ENCODE results near the gene GALNT15. TPM values are rescaled to one million over a fixed set of nuclear protein-coding genes. Genes with fewer than 3 reads are reported as not detected.

GALNT15 gene
- total and polyA plus RNA-seq, 8 donors, result 4.2 to 133 (median 25.3) TPM

- no peaks in the 10 kb centered on the region for H3K27me3 ChIP-seq
- H3K9me3 ChIP-seq, result no peaks in the 10 kb centered on the region
- H3K4me1 ChIP-seq, result no peaks in the 10 kb centered on the region
- intact Hi-C loops (cut with DNase I; ENCODE audit: low total_unique reads), result no loop called here
- no peak overlapping the region for H3K27ac ChIP-seq
- no peak overlapping the region for H3K4me3 ChIP-seq
- TF ChIP-seq CTCF (IDR thresholded peaks at IDR 0.05) (no peak), POLR2AphosphoS5 (IDR thresholded peaks at IDR 0.05) (no peak), EP300 (IDR thresholded peaks at IDR 0.05) (no peak), POLR2A (IDR thresholded peaks at IDR 0.05) (no peak)
- peaks cover 0 to 3% (median under 1%) of the 10 kb centered on the region in 4 donors for H3K36me3 ChIP-seq
- WGBS, 5 donors, result 73 to 88% (median 84%) methylated on average over 6 of the region's 6 CpGs
- no peak for DNase-seq
These were observed 16.2 kb downstream of the GALNT15 start for GRCh38 chr3:16190704-16191103.

GRCh38 chr3:16191591-16191990 is 17.1 kb downstream of the GALNT15 start:
- intact Hi-C loops (cut with DNase I; ENCODE audit: low total_unique reads), result no loop called here
- H3K9me3 ChIP-seq, result no peaks in the 10 kb centered on the region
- TF ChIP-seq EP300 (IDR thresholded peaks at IDR 0.05), result no peak
- H3K4me3 ChIP-seq, result no peak overlapping the region
- H3K36me3 ChIP-seq, result peaks cover 0 to 12% (median 5%) of the 10 kb centered on the region in 4 donors
- H3K4me1 ChIP-seq, result no peaks in the 10 kb centered on the region
- DNase-seq, result no peak
- no peak overlapping the region for H3K27ac ChIP-seq
- H3K27me3 ChIP-seq, result no peaks in the 10 kb centered on the region

- 50 to 66% (median 63%) methylated on average over 5 of the region's 5 CpGs for WGBS, 5 donors
- H3K36me3 ChIP-seq, result peaks cover 0 to 19% (median 8%) of the 10 kb centered on the region in 4 donors
- no peaks in the 10 kb centered on the region for H3K4me1 ChIP-seq
- no peak overlapping the region for H3K4me3 ChIP-seq
- intact Hi-C loops (cut with DNase I; ENCODE audit: low total_unique reads), result no loop called here
- no peak overlapping the region for H3K27ac ChIP-seq
- no peaks in the 10 kb centered on the region for H3K9me3 ChIP-seq
- H3K27me3 ChIP-seq, result no peaks in the 10 kb centered on the region
- TF ChIP-seq CTCF (IDR thresholded peaks at IDR 0.05) (no peak), POLR2AphosphoS5 (IDR thresholded peaks at IDR 0.05) (no peak), POLR2A (IDR thresholded peaks at IDR 0.05) (no peak), EP300 (IDR thresholded peaks at IDR 0.05) (no peak)
- no peak for DNase-seq
These were observed 17.8 kb downstream of the GALNT15 start for GRCh38 chr3:16192176-16192811.

- TF ChIP-seq POLR2AphosphoS5 (IDR thresholded peaks at IDR 0.05) (no peak), POLR2A (IDR thresholded peaks at IDR 0.05) (no peak), CTCF (IDR thresholded peaks at IDR 0.05) (no peak), EP300 (IDR thresholded peaks at IDR 0.05) (no peak)
- H3K36me3 ChIP-seq, result peaks cover 0 to 64% (median 8%) of the 10 kb centered on the region in 4 donors
- no peaks in the 10 kb centered on the region for H3K9me3 ChIP-seq
- H3K4me3 ChIP-seq, result no peak overlapping the region
- 77 to 87% (median 82%) methylated on average over 4 of the region's 4 CpGs for WGBS, 5 donors
- H3K4me1 ChIP-seq, result no peaks in the 10 kb centered on the region
- no peak for DNase-seq
- no peak overlapping the region for H3K27ac ChIP-seq
- intact Hi-C loops (cut with DNase I; ENCODE audit: low total_unique reads), result no loop called here
- H3K27me3 ChIP-seq, result peaks cover 0 to 3% (median 0%) of the 10 kb centered on the region in 3 donors
These were observed 23.9 kb downstream of the GALNT15 start for GRCh38 chr3:16198427-16198826.

GRCh38 chr3:16199769-16200168 is 25.3 kb downstream of the GALNT15 start:
- intact Hi-C loops (cut with DNase I; ENCODE audit: low total_unique reads), result no loop called here
- no peak overlapping the region for H3K27ac ChIP-seq
- H3K27me3 ChIP-seq, result peaks cover 0 to 3% (median 0%) of the 10 kb centered on the region in 3 donors
- H3K4me3 ChIP-seq, result no peak overlapping the region
- TF ChIP-seq POLR2A (IDR thresholded peaks at IDR 0.05) (no peak), POLR2AphosphoS5 (IDR thresholded peaks at IDR 0.05) (no peak), EP300 (IDR thresholded peaks at IDR 0.05) (no peak), CTCF (IDR thresholded peaks at IDR 0.05) (no peak)
- DNase-seq, result no peak
- no peaks in the 10 kb centered on the region for H3K4me1 ChIP-seq
- WGBS, 5 donors, result 71 to 87% (median 80%) methylated on average over 2 of the region's 2 CpGs
- H3K9me3 ChIP-seq, result no peaks in the 10 kb centered on the region
- H3K36me3 ChIP-seq, result peaks cover 0 to 71% (median 8%) of the 10 kb centered on the region in 4 donors

Data from stomach (tissue), 9 donors.